Left cardiac atrium (tissue), 4 donors: ENCODE measurements around the gene SRD5A1. TPM values are rescaled to one million over a fixed set of nuclear protein-coding genes. Genes with fewer than 3 reads are reported as not detected.
"Not testable (repeated sequence)": the region's sequence is repeated elsewhere in the genome, so short reads cannot be mapped to it uniquely, and the experiment has no call there.

Experiments used
- ATAC-seq, 2 donors: fragments of 200-7000 bp; cut with Tn5 transposase; one replicate each; pipeline ENCODE4 v1.9.1; 2020; ENCODE audit warnings: mild to moderate bottlenecking in 2 of 2, moderate library complexity in 2 of 2
- DNase-seq: peaks from one replicate; pipeline ENCODE4 v3.0.0-alpha.2; 2020
- intact Hi-C, 2 donors: fragments of 100-400 bp; cut with DNase I; formaldehyde crosslinking; loops; one replicate each; pipeline versions ENCODE4 v1.14.1 to v1.15.1; 2022 to 2023
- total RNA-seq, 2 donors: library from RNA; stranded (reverse); fragmentation: NEBNext Ultra II Directional; extraction: Animal tissue kit (Norgen Biotek cat#: 25700); gene quantifications; one replicate each; pipeline ENCODE4 v1.2.1, GENCODE V29; 2021
- donor health status: DM: no; HTN: yes; CAD: no.
- donor health status: DM: no; HTN: yes; CAD: no; lungs with severe emphysema.
- donor health status: DM: yes; HTN: yes; CAD: no.
- donor health status: Dilated cardiomyopathy.

Gene SRD5A1
- total RNA-seq, 2 donors from 2014 or later = 2.0 to 2.2 TPM

- ATAC-seq (no peak), DNase-seq (no peak)
- intact Hi-C loops = loop anchor here in 1 of 2 donors (5.0 kb wide), 2 partner anchors 77 to 112 kb away; partner anchors contain the start of gene TENT4A
Measured at GRCh38 chr5:6634788-6635430, 1.7 kb downstream of the SRD5A1 start.

GRCh38 chr5:6636293-6636692 is 3.1 kb downstream of the SRD5A1 start:
- ATAC-seq = no peak
- no peak for DNase-seq
- intact Hi-C loops = no loop called here

- intact Hi-C loops = no loop called here
- no peak for ATAC-seq
- DNase-seq = no peak
Measured at GRCh38 chr5:6637022-6637421, 3.8 kb downstream of the SRD5A1 start.

GRCh38 chr5:6637590-6637989 is 4.3 kb downstream of the SRD5A1 start:
- ATAC-seq (no peak), DNase-seq (no peak)
- intact Hi-C loops = no loop called here

- intact Hi-C loops = no loop called here
- DNase-seq (no peak), ATAC-seq (no peak)
Measured at GRCh38 chr5:6638236-6638635, 5.0 kb downstream of the SRD5A1 start.

GRCh38 chr5:6642655-6643054 is 9.4 kb downstream of the SRD5A1 start:
- intact Hi-C loops = no loop called here
- DNase-seq = no peak
- no peak for ATAC-seq

GRCh38 chr5:6644794-6645241 is 11.6 kb downstream of the SRD5A1 start:
- DNase-seq = no peak
- no peak for ATAC-seq
- intact Hi-C loops = no loop called here

- ATAC-seq, DNase-seq, intact Hi-C loops: not testable (repeated sequence)
Measured at GRCh38 chr5:6645571-6646362, 12.5 kb downstream of the SRD5A1 start.

- intact Hi-C loops = no loop called here
- DNase-seq = no peak
- no peak for ATAC-seq
Measured at GRCh38 chr5:6649186-6649585, 15.9 kb downstream of the SRD5A1 start.

GRCh38 chr5:6649681-6650080 is 16.4 kb downstream of the SRD5A1 start:
- no peak for ATAC-seq
- no peak for DNase-seq
- intact Hi-C loops = no loop called here

- intact Hi-C loops = no loop called here
- ATAC-seq (no peak), DNase-seq (no peak)
Measured at GRCh38 chr5:6652025-6652424, 18.8 kb downstream of the SRD5A1 start.

- DNase-seq (no peak), ATAC-seq (no peak)
- intact Hi-C loops = no loop called here
Measured at GRCh38 chr5:6655432-6655831, 22.2 kb downstream of the SRD5A1 start.

- intact Hi-C loops = no loop called here
- DNase-seq (no peak), ATAC-seq (no peak)
Measured at GRCh38 chr5:6656680-6657079, 23.4 kb downstream of the SRD5A1 start.

GRCh38 chr5:6659941-6660684 is 26.9 kb downstream of the SRD5A1 start:
- no peak for DNase-seq
- no peak for ATAC-seq
- intact Hi-C loops = no loop called here

- ATAC-seq (no peak), DNase-seq (no peak)
- intact Hi-C loops = no loop called here
Measured at GRCh38 chr5:6660688-6661087, 27.4 kb downstream of the SRD5A1 start.

- DNase-seq (no peak), ATAC-seq (no peak)
- intact Hi-C loops = no loop called here
Measured at GRCh38 chr5:6666762-6667161, 33.5 kb downstream of the SRD5A1 start.

GRCh38 chr5:6667648-6668047 is 34.4 kb downstream of the SRD5A1 start:
- DNase-seq (no peak), ATAC-seq (no peak)

GRCh38 chr5:6668717-6669116 is 35.5 kb downstream of the SRD5A1 start:
- intact Hi-C loops, ATAC-seq, DNase-seq: not testable (repeated sequence)

More at GRCh38 chr5:6667648-6668047, 34.4 kb downstream of the SRD5A1 start:
- intact Hi-C loops = no loop called here

- no peak for DNase-seq
- intact Hi-C loops = no loop called here
- no peak for ATAC-seq
Measured at GRCh38 chr5:6673031-6673430, 39.8 kb downstream of the SRD5A1 start.

- DNase-seq = no peak
- intact Hi-C loops = no loop called here
- ATAC-seq = no peak
Measured at GRCh38 chr5:6673963-6674362, 40.7 kb downstream of the SRD5A1 start.
